ENCODE results near the gene KRTAP3-1.
A peak's percentile ranks its signal among the peaks of the same experiment; 100 is the strongest.
"Not testable (repeated sequence)": the region's sequence is repeated elsewhere in the genome, so short reads cannot be mapped to it uniquely, and the experiment has no call there.

KRTAP3-1 gene

DNA sequence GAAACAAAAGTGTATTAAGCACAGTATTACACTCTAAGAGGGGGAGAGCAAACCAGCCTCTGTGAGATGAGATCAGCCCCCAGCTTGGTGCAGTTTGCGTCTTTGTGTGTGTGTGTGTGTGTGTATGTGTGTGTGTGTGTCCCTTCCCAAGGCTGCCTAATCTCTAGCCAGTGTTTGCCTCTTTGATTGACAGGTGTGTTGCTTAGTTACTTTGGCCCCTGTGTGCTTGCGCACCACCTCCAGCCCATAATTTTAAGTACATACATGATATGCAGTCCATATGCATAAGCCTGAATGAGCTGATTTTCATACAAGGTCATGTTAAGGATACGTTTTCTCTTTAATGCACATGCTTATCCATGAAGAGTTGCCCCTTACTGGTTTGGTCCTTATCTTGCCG is 7.1 kb downstream of the KRTAP3-1 start:
- DNase-seq (ENCODE audit: low spot score) = no peak
- Histone ChIP-seq H3K4me1 (ENCODE audit: insufficient read depth, poor library complexity, severe bottlenecking) (peaks cover 29% of the 10 kb centered on the region), H3K27me3 (ENCODE audit: insufficient read depth, poor library complexity, severe bottlenecking) (no peaks in the 10 kb centered on the region), H3K27ac (ENCODE audit: poor library complexity, severe bottlenecking) (peak overlapping the region; percentile 85), H3K9me3 (ENCODE audit: severe bottlenecking) (no peaks in the 10 kb centered on the region), H3K36me3 (ENCODE audit: low read depth) (no peaks in the 10 kb centered on the region), H3K4me3 (ENCODE audit: severe bottlenecking) (no peak overlapping the region)
- no peak for ATAC-seq (ENCODE audit: low read depth)
- TF ChIP-seq, protein P1, sequence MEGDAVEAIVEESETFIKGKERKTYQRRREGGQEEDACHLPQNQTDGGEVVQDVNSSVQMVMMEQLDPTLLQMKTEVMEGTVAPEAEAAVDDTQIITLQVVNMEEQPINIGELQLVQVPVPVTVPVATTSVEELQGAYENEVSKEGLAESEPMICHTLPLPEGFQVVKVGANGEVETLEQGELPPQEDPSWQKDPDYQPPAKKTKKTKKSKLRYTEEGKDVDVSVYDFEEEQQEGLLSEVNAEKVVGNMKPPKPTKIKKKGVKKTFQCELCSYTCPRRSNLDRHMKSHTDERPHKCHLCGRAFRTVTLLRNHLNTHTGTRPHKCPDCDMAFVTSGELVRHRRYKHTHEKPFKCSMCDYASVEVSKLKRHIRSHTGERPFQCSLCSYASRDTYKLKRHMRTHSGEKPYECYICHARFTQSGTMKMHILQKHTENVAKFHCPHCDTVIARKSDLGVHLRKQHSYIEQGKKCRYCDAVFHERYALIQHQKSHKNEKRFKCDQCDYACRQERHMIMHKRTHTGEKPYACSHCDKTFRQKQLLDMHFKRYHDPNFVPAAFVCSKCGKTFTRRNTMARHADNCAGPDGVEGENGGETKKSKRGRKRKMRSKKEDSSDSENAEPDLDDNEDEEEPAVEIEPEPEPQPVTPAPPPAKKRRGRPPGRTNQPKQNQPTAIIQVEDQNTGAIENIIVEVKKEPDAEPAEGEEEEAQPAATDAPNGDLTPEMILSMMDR (IDR thresholded peaks at IDR 0.05; ENCODE audit: poor library complexity, severe bottlenecking) = no peak

DNA sequence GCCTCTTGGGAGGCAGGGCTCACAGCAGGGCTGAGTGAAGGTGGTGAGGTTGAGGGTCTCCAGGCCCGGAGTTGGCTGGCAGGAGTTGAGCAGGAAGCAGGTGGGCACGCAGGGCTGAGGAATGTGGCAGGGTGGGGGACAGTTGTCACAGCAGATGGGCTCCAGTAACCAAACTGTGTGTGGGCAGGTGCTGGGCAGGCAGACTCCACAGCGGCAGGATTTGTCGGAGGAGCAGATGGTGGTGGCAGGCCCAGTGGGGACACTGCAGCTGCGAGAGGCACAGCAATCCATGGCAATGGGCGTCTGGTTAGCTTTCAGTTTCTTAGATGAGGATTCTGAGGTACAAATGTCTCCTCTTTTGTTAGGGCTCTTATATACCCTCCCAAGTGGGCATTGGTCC is 9.4 kb downstream of the KRTAP3-1 start, which contains the start of gene KRTAP3-2:
KRTAP3-2 (minus strand) TSS at position 344 of the 400 bp plus-strand sequence; CDS start at position 291, 53 bp downstream.
- not testable (repeated sequence) for DNase-seq (ENCODE audit: low spot score); H3K27me3 ChIP-seq (ENCODE audit: insufficient read depth, poor library complexity, severe bottlenecking); H3K36me3 ChIP-seq (ENCODE audit: low read depth); ATAC-seq (ENCODE audit: low read depth); H3K4me3 ChIP-seq (ENCODE audit: severe bottlenecking); H3K9me3 ChIP-seq (ENCODE audit: severe bottlenecking)
- Histone ChIP-seq H3K4me1 (ENCODE audit: insufficient read depth, poor library complexity, severe bottlenecking) (peaks cover 29% of the 10 kb centered on the region), H3K27ac (ENCODE audit: poor library complexity, severe bottlenecking) (peak within 1 kb of the TSS; percentile 13)

DNA sequence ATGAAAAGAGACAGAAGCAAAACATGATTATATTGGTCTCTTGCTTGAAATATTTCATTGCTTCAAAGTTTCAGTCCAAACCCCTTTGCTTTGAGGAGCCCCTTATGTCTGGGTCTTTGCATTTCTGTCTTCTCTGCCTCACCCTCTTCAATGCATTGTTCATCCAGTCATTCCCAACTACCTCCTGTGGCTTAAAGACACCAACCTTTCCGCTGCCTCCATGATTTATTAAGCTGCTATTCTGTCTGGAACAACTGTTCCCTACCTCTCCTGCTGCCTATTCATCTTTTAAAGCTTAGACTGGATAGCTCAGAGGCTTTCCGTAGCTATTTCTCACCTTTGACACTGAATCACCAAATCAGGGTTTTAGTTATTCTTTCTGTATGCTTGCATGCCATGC is 11.6 kb downstream of the KRTAP3-1 start:
- no peak overlapping the region for H3K27ac ChIP-seq (ENCODE audit: poor library complexity, severe bottlenecking)
- H3K4me1 ChIP-seq (ENCODE audit: insufficient read depth, poor library complexity, severe bottlenecking) = peaks cover 12% of the 10 kb centered on the region
- TF ChIP-seq, protein P1 (IDR thresholded peaks at IDR 0.05; ENCODE audit: poor library complexity, severe bottlenecking) = no peak
- no peak overlapping the region for H3K4me3 ChIP-seq (ENCODE audit: severe bottlenecking)
- no peaks in the 10 kb centered on the region for H3K9me3 ChIP-seq (ENCODE audit: severe bottlenecking)
- no peak for ATAC-seq (ENCODE audit: low read depth)
- H3K36me3 ChIP-seq (ENCODE audit: low read depth) = no peaks in the 10 kb centered on the region
- H3K27me3 ChIP-seq (ENCODE audit: insufficient read depth, poor library complexity, severe bottlenecking) = no peaks in the 10 kb centered on the region
- DNase-seq (ENCODE audit: low spot score) = no peak

DNA sequence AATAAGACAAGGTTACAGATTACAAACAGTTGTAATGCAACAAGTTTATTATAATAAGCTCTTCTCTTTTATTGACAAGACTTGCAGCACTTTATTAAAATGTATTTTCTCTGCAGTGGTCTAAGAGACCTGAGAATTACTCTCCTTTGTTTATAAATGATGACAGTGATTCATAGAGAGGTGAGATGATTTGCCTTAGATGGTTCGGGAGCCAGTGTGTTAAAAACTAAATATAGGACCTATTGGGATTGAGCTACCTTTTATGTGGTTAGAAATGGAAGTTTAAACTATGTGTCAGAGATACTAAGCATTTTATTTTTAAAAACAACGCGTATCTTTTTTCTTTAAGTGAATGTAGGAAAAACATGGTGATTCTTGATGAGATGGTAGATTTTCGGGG is 12.1 kb downstream of the KRTAP3-1 start:
- TF ChIP-seq, protein P1 (IDR thresholded peaks at IDR 0.05; ENCODE audit: poor library complexity, severe bottlenecking) = no peak
- no peaks in the 10 kb centered on the region for H3K36me3 ChIP-seq (ENCODE audit: low read depth)
- H3K4me1 ChIP-seq (ENCODE audit: insufficient read depth, poor library complexity, severe bottlenecking) = peaks cover 6% of the 10 kb centered on the region
- no peak for ATAC-seq (ENCODE audit: low read depth)
- no peaks in the 10 kb centered on the region for H3K27me3 ChIP-seq (ENCODE audit: insufficient read depth, poor library complexity, severe bottlenecking)
- no peak for DNase-seq (ENCODE audit: low spot score)
- H3K4me3 ChIP-seq (ENCODE audit: severe bottlenecking) = no peak overlapping the region
- no peak overlapping the region for H3K27ac ChIP-seq (ENCODE audit: poor library complexity, severe bottlenecking)
- H3K9me3 ChIP-seq (ENCODE audit: severe bottlenecking) = no peaks in the 10 kb centered on the region

DNA sequence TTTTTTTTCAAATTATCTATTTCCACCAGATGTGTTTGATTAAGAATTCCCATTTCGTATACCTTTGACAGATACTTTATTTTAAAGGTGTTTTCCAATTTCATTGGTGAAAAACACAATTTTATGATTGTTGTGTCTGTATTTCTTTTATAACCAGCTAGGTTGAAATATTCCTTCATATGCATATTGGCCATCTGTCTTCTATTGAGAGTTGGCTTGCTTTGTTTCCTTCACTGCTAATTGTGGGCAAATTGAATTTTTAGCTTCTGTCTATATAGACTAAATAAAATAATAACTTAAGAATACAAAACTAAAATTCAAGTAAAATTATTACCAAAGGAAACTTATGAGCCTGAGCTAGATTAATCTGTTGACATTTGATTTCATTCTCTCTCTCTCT is 13.8 kb downstream of the KRTAP3-1 start:
- DNase-seq (ENCODE audit: low spot score) = no peak
- no peak overlapping the region for H3K27ac ChIP-seq (ENCODE audit: poor library complexity, severe bottlenecking)
- TF ChIP-seq, protein P1 (IDR thresholded peaks at IDR 0.05; ENCODE audit: poor library complexity, severe bottlenecking) = no peak
- peaks cover 2% of the 10 kb centered on the region for H3K4me1 ChIP-seq (ENCODE audit: insufficient read depth, poor library complexity, severe bottlenecking)
- H3K4me3 ChIP-seq (ENCODE audit: severe bottlenecking) = no peak overlapping the region
- H3K27me3 ChIP-seq (ENCODE audit: insufficient read depth, poor library complexity, severe bottlenecking) = no peaks in the 10 kb centered on the region
- H3K36me3 ChIP-seq (ENCODE audit: low read depth) = no peaks in the 10 kb centered on the region
- no peaks in the 10 kb centered on the region for H3K9me3 ChIP-seq (ENCODE audit: severe bottlenecking)
- no peak for ATAC-seq (ENCODE audit: low read depth)

Data from RWPE2 (cell line).